ENCODE measurements around the gene PAQR8. TPM values are rescaled to one million over a fixed set of nuclear protein-coding genes. Genes with fewer than 3 reads are reported as not detected.

Gene PAQR8
- total and polyA plus RNA-seq, 2 of the 13 experiments (the other 11 are each of a cell fraction or from before 2014, with no cell fraction given), result 37.7 to 50.7 TPM

DNA sequence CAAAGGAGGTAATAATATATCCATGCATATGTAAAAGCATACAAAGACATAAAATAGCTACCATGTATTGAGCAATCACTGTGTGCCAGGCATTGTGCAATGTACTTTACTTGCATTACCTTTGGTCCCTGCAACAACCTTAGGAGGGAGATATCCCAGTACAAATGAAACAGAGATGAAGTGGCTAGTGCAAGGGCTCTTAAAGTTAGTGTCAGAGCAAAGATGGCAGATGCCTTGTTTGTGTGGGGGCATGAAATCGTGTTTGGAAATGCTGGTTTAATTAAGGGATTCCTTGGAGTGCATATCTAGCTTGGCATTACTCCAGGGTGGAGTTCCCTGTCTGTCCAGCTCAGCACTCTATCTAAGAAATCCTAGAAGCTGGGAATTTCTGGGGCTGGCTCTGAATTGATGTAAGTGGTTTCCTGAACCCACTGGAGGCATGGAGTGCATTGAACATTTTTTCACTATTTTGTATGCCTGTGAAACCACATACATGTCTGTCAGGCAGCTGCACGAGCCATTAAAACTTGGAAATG lies 9.8 kb downstream of the PAQR8 start:
- Histone ChIP-seq H3K9me3 (ENCODE audit: low read length) (no peaks in the 10 kb centered on the region), H3K27me3 (ENCODE audit: control insufficient read depth in 1 of 2, insufficient read depth in 2 of 2, low read length in 2 of 2) (no peaks in the 10 kb centered on the region), H3K4me2 (ENCODE audit: low read depth, low read length) (peak overlapping the region; percentile 48), H3K79me2 (ENCODE audit: insufficient read depth, low read length) (peaks cover 91% of the 10 kb centered on the region), H3K27ac (ENCODE audit: extremely low read length, insufficient read depth, low read length) (peak overlapping the region; percentile 6), H3K9ac (ENCODE audit: insufficient read depth, low read depth, low read length) (no peak overlapping the region), H4K20me1 (ENCODE audit: insufficient read depth, low read length) (peaks cover 22% of the 10 kb centered on the region), H3K36me3 (replicated peaks in 1 of 2; ENCODE audit: control insufficient read depth in 1 of 2, insufficient read depth in 2 of 2, low read length in 2 of 2) (peaks cover 4 to 15% of the 10 kb centered on the region in 2 experiments), H3K4me3 (replicated peaks in 1 of 3; ENCODE audit: insufficient read depth in 1 of 3, low read depth in 2 of 3, low read length in 3 of 3) (no peak overlapping the region; a peak in 1 of 6 replicates), H3K4me1 (ENCODE audit: insufficient read depth, low read length) (peaks cover 96% of the 10 kb centered on the region), H2AFZ (ENCODE audit: low read length) (no peak overlapping the region)
- intact Hi-C loops (cut with micrococcal nuclease; ENCODE audit: unreplicated experiment) (no loop called here), in situ Hi-C loops (cut with HindIII; ENCODE audit: extremely low pct_ligation_motif_present, low pct_unique_long_range_greater_than_20kb) (no loop called here)
- FAIRE-seq (peak; percentile 90), ATAC-seq (peak; percentile 82), DNase-seq (ENCODE audit: low spot score) (peak; percentile 81)
- WGBS (ENCODE audit: low lambda C conversion rate), result 66% methylated on average over 2 of the region's 2 CpGs
- BruUV-seq (replicated peaks), result no TSS peak
- ChIA-PET POLR2A (interaction anchor here (0.6 to 2.0 kb wide), 6 partner anchors 8 to 87 kb away, joined by 3 to 14 read pairs (median 7); partner anchors contain the start of genes MCM3 and PAQR8), CTCF (ENCODE audit: low intra/inter-chr PET ratio, low total read pairs) (no interaction called here)
- peak; percentile 83 for TF ChIP-seq THAP11 (CRISPR knock-in tag; IDR thresholded peaks at IDR 0.05)
- no peak for TF ChIP-seq ZNF567 (CRISPR knock-in tag; IDR thresholded peaks at IDR 0.05; ENCODE audit: borderline replicate concordance)
- TF ChIP-seq, protein P1, sequence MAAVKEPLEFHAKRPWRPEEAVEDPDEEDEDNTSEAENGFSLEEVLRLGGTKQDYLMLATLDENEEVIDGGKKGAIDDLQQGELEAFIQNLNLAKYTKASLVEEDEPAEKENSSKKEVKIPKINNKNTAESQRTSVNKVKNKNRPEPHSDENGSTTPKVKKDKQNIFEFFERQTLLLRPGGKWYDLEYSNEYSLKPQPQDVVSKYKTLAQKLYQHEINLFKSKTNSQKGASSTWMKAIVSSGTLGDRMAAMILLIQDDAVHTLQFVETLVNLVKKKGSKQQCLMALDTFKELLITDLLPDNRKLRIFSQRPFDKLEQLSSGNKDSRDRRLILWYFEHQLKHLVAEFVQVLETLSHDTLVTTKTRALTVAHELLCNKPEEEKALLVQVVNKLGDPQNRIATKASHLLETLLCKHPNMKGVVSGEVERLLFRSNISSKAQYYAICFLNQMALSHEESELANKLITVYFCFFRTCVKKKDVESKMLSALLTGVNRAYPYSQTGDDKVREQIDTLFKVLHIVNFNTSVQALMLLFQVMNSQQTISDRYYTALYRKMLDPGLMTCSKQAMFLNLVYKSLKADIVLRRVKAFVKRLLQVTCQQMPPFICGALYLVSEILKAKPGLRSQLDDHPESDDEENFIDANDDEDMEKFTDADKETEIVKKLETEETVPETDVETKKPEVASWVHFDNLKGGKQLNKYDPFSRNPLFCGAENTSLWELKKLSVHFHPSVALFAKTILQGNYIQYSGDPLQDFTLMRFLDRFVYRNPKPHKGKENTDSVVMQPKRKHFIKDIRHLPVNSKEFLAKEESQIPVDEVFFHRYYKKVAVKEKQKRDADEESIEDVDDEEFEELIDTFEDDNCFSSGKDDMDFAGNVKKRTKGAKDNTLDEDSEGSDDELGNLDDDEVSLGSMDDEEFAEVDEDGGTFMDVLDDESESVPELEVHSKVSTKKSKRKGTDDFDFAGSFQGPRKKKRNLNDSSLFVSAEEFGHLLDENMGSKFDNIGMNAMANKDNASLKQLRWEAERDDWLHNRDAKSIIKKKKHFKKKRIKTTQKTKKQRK (IDR thresholded peaks at IDR 0.05; ENCODE audit: low read length), result no peak
- TF ChIP-seq, protein P2, sequence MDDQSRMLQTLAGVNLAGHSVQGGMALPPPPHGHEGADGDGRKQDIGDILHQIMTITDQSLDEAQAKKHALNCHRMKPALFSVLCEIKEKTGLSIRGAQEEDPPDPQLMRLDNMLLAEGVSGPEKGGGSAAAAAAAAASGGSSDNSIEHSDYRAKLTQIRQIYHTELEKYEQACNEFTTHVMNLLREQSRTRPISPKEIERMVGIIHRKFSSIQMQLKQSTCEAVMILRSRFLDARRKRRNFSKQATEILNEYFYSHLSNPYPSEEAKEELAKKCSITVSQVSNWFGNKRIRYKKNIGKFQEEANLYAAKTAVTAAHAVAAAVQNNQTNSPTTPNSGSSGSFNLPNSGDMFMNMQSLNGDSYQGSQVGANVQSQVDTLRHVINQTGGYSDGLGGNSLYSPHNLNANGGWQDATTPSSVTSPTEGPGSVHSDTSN (CRISPR knock-in tag; IDR thresholded peaks at IDR 0.05; ENCODE audit: borderline replicate concordance), result no peak
- no peak for TF ChIP-seq CREB1 (IDR thresholded peaks at IDR 0.05)
- peak; percentile 78 for TF ChIP-seq CREB1 (CRISPR knock-in tag; IDR thresholded peaks at IDR 0.05)
- TF ChIP-seq, protein P3, sequence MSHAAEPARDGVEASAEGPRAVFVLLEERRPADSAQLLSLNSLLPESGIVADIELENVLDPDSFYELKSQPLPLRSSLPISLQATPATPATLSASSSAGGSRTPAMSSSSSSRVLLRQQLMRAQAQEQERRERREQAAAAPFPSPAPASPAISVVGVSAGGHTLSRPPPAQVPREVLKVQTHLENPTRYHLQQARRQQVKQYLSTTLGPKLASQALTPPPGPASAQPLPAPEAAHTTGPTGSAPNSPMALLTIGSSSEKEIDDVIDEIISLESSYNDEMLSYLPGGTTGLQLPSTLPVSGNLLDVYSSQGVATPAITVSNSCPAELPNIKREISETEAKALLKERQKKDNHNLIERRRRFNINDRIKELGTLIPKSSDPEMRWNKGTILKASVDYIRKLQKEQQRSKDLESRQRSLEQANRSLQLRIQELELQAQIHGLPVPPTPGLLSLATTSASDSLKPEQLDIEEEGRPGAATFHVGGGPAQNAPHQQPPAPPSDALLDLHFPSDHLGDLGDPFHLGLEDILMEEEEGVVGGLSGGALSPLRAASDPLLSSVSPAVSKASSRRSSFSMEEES (CRISPR knock-in tag; IDR thresholded peaks at IDR 0.05), result 0 out of 2 replicates have a peak, but pooled peaks have one; percentile 35
- TF ChIP-seq, protein P4, sequence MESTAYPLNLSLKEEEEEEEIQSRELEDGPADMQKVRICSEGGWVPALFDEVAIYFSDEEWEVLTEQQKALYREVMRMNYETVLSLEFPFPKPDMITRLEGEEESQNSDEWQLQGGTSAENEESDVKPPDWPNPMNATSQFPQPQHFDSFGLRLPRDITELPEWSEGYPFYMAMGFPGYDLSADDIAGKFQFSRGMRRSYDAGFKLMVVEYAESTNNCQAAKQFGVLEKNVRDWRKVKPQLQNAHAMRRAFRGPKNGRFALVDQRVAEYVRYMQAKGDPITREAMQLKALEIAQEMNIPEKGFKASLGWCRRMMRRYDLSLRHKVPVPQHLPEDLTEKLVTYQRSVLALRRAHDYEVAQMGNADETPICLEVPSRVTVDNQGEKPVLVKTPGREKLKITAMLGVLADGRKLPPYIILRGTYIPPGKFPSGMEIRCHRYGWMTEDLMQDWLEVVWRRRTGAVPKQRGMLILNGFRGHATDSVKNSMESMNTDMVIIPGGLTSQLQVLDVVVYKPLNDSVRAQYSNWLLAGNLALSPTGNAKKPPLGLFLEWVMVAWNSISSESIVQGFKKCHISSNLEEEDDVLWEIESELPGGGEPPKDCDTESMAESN (CRISPR knock-in tag; conservative IDR thresholded peaks at IDR 0.05), result no peak
- TF ChIP-seq DPF2 (CRISPR knock-in tag; IDR thresholded peaks at IDR 0.05; ENCODE audit: borderline replicate concordance, low read depth), result peak; percentile 90; the same call in 1 of the 2 replicates
- TF ChIP-seq ZFP1 (CRISPR knock-in tag; IDR thresholded peaks at IDR 0.05), result peak; percentile 76; the same call in 1 of the 2 replicates
- TF ChIP-seq, protein P5, sequence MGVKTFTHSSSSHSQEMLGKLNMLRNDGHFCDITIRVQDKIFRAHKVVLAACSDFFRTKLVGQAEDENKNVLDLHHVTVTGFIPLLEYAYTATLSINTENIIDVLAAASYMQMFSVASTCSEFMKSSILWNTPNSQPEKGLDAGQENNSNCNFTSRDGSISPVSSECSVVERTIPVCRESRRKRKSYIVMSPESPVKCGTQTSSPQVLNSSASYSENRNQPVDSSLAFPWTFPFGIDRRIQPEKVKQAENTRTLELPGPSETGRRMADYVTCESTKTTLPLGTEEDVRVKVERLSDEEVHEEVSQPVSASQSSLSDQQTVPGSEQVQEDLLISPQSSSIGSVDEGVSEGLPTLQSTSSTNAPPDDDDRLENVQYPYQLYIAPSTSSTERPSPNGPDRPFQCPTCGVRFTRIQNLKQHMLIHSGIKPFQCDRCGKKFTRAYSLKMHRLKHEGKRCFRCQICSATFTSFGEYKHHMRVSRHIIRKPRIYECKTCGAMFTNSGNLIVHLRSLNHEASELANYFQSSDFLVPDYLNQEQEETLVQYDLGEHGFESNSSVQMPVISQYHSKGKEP (CRISPR knock-in tag; IDR thresholded peaks at IDR 0.05), result no peak
- TF ChIP-seq ATM (IDR thresholded peaks at IDR 0.05; ENCODE audit: borderline replicate concordance), result no peak
- no peak for TF ChIP-seq NRL (CRISPR knock-in tag; IDR thresholded peaks at IDR 0.05; ENCODE audit: borderline replicate concordance)
